ENCODE measurements around the gene XDH.

Gene XDH

DNA sequence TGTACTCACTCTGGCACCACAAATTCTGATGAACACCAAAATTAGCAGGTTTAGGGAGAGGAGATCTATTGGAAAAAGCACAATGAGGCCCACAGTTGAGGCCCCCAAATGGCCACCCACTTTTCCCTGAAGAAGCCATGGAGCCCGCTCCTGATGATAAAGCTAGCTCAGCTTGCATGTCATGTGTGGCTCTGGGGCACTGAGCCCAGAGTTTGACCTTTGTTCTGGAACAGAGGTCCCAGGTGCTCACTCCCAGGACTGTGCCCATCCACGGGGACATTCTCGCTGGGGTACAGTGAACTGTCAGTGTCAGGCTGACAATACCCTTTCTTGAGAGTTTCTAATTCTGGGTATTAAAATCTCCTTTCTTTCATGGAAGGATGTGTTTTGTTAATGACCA is 36.2 kb downstream of the XDH start:
- H3K4me3 ChIP-seq (replicated peaks in 1 of 2; ENCODE audit: low read depth in 2 of 2, low read length in 2 of 2), result no peak overlapping the region
- DNase-seq (ENCODE audit: low read depth in 2 of 2), result no peak
- TF ChIP-seq, protein P1, sequence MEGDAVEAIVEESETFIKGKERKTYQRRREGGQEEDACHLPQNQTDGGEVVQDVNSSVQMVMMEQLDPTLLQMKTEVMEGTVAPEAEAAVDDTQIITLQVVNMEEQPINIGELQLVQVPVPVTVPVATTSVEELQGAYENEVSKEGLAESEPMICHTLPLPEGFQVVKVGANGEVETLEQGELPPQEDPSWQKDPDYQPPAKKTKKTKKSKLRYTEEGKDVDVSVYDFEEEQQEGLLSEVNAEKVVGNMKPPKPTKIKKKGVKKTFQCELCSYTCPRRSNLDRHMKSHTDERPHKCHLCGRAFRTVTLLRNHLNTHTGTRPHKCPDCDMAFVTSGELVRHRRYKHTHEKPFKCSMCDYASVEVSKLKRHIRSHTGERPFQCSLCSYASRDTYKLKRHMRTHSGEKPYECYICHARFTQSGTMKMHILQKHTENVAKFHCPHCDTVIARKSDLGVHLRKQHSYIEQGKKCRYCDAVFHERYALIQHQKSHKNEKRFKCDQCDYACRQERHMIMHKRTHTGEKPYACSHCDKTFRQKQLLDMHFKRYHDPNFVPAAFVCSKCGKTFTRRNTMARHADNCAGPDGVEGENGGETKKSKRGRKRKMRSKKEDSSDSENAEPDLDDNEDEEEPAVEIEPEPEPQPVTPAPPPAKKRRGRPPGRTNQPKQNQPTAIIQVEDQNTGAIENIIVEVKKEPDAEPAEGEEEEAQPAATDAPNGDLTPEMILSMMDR (IDR thresholded peaks at IDR 0.05; ENCODE audit: low read depth, low read length), result no peak

DNA sequence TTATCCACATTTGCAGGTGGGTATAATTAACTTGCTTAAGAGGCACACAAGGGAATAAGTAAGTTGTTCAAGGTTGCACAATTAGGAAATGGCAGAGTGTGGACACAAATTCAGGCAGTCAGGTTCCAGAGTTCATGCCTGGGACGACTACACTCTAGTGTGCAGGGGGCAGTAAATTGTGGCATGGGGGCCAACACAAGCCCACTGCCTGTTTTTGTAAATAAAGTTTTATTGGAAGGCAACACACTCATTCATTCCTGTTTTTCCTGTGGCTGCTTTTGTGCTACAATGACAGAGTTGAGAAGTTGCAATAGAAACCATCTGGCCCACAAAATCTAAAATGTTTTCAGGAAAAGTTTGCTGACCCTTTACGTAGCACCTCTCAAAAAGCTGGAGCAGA is 41.4 kb downstream of the XDH start:
- no peak for DNase-seq (ENCODE audit: low read depth in 2 of 2)
- no peak overlapping the region for H3K4me3 ChIP-seq (replicated peaks in 1 of 2; ENCODE audit: low read depth in 2 of 2, low read length in 2 of 2)
- TF ChIP-seq, protein P1 (IDR thresholded peaks at IDR 0.05; ENCODE audit: low read depth, low read length), result no peak

DNA sequence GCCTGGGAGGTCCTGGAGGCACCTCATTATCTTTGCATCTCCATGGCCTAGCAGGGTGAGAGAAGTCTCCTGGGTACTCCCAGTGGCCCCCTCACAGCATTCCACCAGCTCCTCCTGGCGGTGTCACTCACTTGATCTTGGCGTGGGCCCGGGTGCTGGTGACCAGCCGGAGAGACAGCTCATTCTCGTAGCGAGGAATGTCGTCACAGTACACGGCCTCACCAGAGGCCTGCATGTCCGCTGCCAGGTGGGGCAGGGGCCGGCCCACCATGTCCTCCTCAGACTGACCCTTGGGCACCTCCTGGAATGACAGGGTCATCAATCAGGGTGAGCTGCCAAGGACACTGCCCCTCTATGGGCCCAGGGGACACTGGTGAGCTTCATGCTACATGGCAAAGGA is 42.4 kb downstream of the XDH start:
- TF ChIP-seq, protein P1 (IDR thresholded peaks at IDR 0.05; ENCODE audit: low read depth, low read length), result no peak
- no peak overlapping the region for H3K4me3 ChIP-seq (replicated peaks in 1 of 2; ENCODE audit: low read depth in 2 of 2, low read length in 2 of 2)
- no peak for DNase-seq (ENCODE audit: low read depth in 2 of 2)

DNA sequence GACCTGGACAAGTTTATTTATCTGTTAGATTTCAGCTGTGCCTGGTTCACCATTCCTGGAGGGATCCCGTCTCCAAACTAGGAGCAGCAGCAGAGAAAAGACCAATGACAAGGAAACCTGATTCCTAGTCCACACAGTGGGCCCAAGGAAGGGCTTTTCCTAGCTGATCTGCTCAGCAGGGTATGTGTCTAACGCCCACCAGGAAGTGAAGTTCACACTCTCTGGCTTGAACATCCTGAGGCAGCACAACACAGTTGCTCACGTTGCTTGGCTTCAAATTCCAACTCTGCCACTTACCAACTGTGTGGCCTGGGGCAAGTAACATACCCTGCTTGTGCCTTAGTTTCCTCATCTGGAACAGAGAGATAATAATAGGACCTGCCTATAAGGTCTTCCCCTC is 42.9 kb downstream of the XDH start:
- H3K4me3 ChIP-seq (replicated peaks in 1 of 2; ENCODE audit: low read depth in 2 of 2, low read length in 2 of 2), result no peak overlapping the region
- TF ChIP-seq, protein P1 (IDR thresholded peaks at IDR 0.05; ENCODE audit: low read depth, low read length), result no peak
- DNase-seq (ENCODE audit: low read depth in 2 of 2), result no peak

DNA sequence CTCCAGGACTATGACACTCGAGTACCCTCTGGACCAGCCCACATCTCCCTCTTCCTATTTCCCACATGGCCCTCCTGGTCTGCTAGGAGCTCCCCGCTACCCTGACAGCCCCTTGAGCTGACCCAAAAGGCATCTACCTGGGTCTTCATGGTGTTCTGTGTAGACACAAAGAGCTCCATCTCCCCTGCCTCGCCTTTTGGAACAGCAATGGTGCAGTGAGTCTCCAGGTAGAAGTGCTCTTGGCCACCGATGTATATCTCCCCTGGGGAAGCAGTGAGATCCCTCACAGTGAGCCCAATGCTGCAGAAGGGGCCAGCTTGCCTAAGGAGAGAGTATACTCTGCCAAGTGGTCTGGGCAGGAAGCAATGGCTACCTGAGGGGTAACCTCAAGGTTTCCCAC is 47.8 kb downstream of the XDH start:
- no peak for DNase-seq (ENCODE audit: low read depth in 2 of 2)
- no peak overlapping the region for H3K4me3 ChIP-seq (replicated peaks in 1 of 2; ENCODE audit: low read depth in 2 of 2, low read length in 2 of 2)
- TF ChIP-seq, protein P1 (IDR thresholded peaks at IDR 0.05; ENCODE audit: low read depth, low read length), result no peak

DNA sequence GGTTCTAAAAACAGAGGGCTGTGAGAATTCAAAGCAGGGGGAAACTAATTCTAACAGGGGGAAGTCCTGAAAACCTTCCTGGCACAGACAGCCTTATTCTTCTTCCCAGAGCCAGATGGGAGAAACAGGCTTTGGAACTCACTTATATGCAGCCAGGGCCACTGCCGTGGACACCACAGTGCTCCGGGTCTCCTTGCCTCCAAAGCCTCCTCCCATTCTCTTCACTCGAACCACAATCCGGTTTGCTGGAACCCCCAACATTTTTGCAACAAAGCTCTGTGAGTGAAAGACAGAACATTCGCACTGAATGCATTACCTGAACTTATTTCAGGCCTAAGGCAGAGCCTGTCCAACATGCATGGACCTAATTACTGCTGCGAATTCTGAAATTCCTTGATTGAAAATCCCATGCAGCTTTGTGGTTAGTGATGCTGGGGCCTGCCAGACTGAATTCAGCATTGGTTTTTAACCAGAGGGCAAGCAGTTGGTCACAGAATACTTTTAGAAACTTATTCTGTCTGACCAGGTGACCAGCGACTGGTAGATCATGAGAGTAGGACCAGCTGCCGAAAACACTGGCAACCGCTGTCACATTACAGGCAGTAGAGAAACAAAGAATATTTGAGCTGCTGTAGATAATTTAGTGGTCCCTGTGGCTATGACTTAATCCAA is 48.6 kb downstream of the XDH start:
- TF ChIP-seq, protein P1 (IDR thresholded peaks at IDR 0.05; ENCODE audit: low read depth, low read length), result no peak
- no peak for DNase-seq (ENCODE audit: low read depth in 2 of 2)
- no peak overlapping the region for H3K4me3 ChIP-seq (replicated peaks in 1 of 2; ENCODE audit: low read depth in 2 of 2, low read length in 2 of 2)

DNA sequence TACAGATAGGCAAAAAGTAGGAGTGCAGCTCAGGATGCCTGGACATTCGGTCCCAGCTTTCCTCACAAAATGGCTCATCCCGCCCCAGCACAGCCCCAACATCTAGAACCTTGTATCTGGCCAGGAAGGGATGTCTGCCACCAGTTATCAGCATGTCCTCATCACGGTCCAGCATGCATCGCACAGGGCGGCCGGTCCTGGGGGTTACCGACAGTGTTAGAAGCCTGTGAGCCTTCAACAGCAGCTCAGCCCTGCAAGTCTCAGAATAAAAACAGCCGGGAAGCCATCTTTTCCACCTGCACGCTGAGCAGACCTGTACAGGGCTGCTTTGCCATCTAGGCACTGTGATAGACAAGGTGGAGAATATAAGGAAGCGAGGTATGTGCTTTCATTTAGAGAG is 49.2 kb downstream of the XDH start:
- H3K4me3 ChIP-seq (replicated peaks in 1 of 2; ENCODE audit: low read depth in 2 of 2, low read length in 2 of 2), result no peak overlapping the region
- DNase-seq (ENCODE audit: low read depth in 2 of 2), result no peak
- TF ChIP-seq, protein P1 (IDR thresholded peaks at IDR 0.05; ENCODE audit: low read depth, low read length), result no peak
